AG04449 (cell line): Measurements from ENCODE around the gene KCNJ1.

ENCODE experiments used
- CTCF ChIA-PET: fragments of 350-600 bp; formaldehyde crosslinking; extraction: SDS; loops from one replicate; lab custom pipeline; 2021; ENCODE audit warnings: antibody characterized with exemption; lab: Yijun Ruan, JAX
- POLR2A ChIA-PET: fragments of 400-600, 350-600 bp; formaldehyde crosslinking; extraction: SDS; loops from one replicate; lab custom pipeline; 2020; ENCODE audit warnings: antibody characterized with exemption, inconsistent platforms; lab: Yijun Ruan, JAX
- DNase-seq: peaks from one replicate; pipeline ENCODE4 v3.0.0-alpha.2; 2010; ENCODE audit warnings: low read depth, low spot score
- H3K4me3 ChIP-seq: 2 replicates; pipeline ENCODE4 v1.5.1; 2011; ENCODE audit warnings: low read depth, mild to moderate bottlenecking, control low read depth, low read length
- TF ChIP-seq, protein P1 (sequence below): IDR thresholded peaks from one replicate; pipeline ENCODE4 v1.5.1; 2011; ENCODE audit warnings: mild to moderate bottlenecking, moderate library complexity, low read length, control low read depth, inconsistent platforms; ENCODE audit not compliant: insufficient read depth; ENCODE audit errors: missing control alignments

KCNJ1 gene

DNA sequence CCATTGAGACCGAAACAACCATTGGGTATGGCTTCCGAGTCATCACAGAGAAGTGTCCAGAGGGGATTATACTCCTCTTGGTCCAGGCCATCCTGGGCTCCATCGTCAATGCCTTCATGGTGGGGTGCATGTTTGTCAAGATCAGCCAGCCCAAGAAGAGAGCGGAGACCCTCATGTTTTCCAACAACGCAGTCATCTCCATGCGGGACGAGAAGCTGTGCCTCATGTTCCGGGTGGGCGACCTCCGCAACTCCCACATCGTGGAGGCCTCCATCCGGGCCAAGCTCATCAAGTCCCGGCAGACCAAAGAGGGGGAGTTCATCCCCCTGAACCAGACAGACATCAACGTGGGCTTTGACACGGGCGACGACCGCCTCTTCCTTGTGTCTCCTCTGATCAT lies 44.6 kb upstream of the KCNJ1 start:
- H3K4me3 ChIP-seq: no peak overlapping the region
- no peak for DNase-seq
- CTCF ChIA-PET: no interaction called here
- TF ChIP-seq, protein P1, sequence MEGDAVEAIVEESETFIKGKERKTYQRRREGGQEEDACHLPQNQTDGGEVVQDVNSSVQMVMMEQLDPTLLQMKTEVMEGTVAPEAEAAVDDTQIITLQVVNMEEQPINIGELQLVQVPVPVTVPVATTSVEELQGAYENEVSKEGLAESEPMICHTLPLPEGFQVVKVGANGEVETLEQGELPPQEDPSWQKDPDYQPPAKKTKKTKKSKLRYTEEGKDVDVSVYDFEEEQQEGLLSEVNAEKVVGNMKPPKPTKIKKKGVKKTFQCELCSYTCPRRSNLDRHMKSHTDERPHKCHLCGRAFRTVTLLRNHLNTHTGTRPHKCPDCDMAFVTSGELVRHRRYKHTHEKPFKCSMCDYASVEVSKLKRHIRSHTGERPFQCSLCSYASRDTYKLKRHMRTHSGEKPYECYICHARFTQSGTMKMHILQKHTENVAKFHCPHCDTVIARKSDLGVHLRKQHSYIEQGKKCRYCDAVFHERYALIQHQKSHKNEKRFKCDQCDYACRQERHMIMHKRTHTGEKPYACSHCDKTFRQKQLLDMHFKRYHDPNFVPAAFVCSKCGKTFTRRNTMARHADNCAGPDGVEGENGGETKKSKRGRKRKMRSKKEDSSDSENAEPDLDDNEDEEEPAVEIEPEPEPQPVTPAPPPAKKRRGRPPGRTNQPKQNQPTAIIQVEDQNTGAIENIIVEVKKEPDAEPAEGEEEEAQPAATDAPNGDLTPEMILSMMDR: no peak
- POLR2A ChIA-PET: no interaction called here

DNA sequence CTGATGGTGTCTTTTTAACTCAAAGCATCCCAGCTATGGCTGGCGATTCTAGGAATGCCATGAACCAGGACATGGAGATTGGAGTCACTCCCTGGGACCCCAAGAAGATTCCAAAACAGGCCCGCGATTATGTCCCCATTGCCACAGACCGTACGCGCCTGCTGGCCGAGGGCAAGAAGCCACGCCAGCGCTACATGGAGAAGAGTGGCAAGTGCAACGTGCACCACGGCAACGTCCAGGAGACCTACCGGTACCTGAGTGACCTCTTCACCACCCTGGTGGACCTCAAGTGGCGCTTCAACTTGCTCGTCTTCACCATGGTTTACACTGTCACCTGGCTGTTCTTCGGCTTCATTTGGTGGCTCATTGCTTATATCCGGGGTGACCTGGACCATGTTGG lies 44.1 kb upstream of the KCNJ1 start:
- DNase-seq: no peak
- H3K4me3 ChIP-seq: no peak overlapping the region
- TF ChIP-seq, protein P1: no peak
- ChIA-PET POLR2A (no interaction called here), CTCF (no interaction called here)

DNA sequence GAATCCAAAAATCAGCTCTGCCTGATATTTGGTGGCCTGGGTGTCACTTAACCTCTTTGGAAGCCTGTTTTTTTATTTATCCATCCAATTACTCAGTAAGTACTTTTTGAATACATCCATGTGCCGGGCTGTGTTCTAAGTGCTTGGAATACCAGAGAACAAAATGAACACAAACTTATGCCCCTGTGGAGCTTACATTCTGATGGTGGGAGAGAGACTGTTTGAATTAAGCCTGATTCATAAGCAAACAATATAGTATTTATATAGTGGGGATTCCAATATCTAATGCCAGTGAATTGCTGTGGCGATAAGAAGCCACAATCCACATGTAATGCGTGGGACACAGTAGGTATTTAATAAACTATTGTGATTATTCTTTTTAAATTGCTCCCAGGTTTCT lies 43.5 kb upstream of the KCNJ1 start:
- no peak for DNase-seq
- TF ChIP-seq, protein P1: no peak
- CTCF ChIA-PET: interaction anchor here (1.4 to 5.2 kb wide), 5 partner anchors 14 to 840 kb away, joined by 3 to 50 read pairs (median 9); no protein-coding TSS in a partner anchor
- POLR2A ChIA-PET: no interaction called here
- no peak overlapping the region for H3K4me3 ChIP-seq

DNA sequence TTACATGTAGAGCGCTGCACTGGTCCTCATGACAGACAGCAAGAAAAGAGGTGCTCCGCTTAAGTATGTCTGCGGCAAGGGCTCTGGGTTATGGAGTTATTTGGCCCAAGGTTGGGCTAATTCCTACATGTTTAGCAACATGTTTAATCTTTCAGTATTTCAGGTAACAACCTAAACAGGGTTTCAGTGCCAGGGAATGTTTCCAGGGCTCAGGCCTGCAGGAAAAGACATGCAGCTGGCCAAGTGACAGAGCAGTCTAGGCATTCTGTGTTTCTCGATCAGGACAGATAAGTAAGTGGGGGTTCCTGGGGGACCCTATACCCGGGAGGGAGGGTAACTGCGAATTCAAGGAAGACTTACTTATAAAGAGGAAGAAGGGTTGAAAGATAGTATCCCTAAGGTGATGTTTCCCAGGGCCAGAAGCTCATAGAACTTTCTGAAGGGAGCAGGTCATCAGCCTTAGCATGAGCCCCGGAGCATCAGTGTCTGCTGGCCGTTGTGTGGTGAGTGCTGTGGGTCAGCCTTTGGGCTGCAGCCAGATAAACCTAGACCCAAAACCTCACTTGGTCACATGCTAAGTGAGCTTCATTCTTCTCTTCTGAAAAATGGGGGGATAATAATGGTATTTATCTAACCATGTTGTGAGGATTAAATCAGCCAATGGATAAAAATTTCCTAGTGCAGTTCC lies 42.5 kb upstream of the KCNJ1 start:
- TF ChIP-seq, protein P1: no peak
- POLR2A ChIA-PET: no interaction called here

DNA sequence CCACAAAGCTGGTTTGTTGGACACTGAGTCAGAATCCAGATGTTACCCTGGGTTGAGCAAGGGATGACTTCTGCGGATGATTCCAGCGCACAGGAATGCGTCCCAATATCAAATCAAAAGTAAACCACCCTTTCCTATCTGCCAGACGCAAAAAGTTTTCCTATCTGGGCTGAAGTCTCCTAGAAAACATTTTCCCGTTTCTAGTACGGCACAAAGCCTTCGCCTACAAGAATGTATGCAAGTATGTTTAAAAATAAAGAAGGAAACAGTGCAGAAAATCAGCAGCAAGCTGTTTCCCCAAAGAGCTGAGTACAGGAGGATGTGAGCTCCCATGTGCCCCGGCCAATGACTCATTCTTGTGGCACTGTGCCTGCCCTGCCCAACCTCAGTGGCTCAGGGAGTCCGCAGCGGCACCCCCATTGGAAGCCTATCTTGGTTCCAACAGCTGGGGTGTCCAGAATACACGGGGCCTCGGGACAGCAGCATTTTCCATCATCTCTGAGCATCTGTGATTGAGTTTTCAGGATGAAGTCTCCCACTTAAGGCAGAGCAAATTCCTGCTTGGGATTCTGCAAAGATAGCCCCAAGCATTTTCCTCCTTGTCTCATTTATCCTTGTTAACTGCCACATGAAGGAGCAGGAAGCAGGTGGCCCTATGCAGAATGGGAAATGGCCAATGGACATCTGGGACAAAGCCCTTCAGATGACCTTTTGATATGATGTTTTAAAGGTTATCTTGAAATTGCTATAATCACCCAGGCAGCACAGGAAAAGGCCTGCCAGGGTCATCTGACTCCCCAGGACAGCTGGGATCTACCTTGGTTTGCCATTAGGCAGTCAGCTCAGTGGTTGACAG lies 41.5 kb upstream of the KCNJ1 start:
- DNase-seq: no peak
- POLR2A ChIA-PET: no interaction called here
- CTCF ChIA-PET: interaction anchor here (2.2 to 5.2 kb wide), 6 partner anchors 9 to 48 kb away, joined by 7 to 50 read pairs (median 14); no protein-coding TSS in a partner anchor

More for the DNA sequence above, 42.5 kb upstream of the KCNJ1 start:
- CTCF ChIA-PET: interaction anchor here (1.4 to 5.2 kb wide), 5 partner anchors 15 to 841 kb away, joined by 3 to 50 read pairs (median 9); no protein-coding TSS in a partner anchor
- H3K4me3 ChIP-seq: no peak overlapping the region
- no peak for DNase-seq

More for the DNA sequence above, 41.5 kb upstream of the KCNJ1 start:
- H3K4me3 ChIP-seq: no peak overlapping the region
- TF ChIP-seq, protein P1: no peak
